H1 (cell line): ENCODE data around the gene ENO2. TPM values are rescaled to one million over a fixed set of nuclear protein-coding genes. Genes with fewer than 3 reads are reported as not detected.

Source experiments
- CTCF ChIA-PET: fragments of 300-600 bp; sonication (Branson Sonifier 250); formaldehyde crosslinking; loops from one replicate; lab custom pipeline; 2021; ENCODE audit not compliant: partially characterized antibody; lab: Charles Lee
- POLR2A ChIA-PET: fragments of 300-600 bp; sonication (Branson Sonifier 250); formaldehyde crosslinking; loops from one replicate; lab custom pipeline; 2021; ENCODE audit warnings: inconsistent platforms; ENCODE audit not compliant: partially characterized antibody; lab: Charles Lee
- DNase-seq, 2 experiments: peaks; one replicate each; pipeline versions ENCODE4 v3.0.0 to v3.0.0-alpha.2; 2010 to 2022; ENCODE audit warnings: low spot score in 2 of 2, low read depth in 1 of 2, mixed read lengths in 1 of 2
- FAIRE-seq: peaks from 2 replicates; lab custom pipeline; 2011; peaks lifted over from hg19 to GRCh38; lab: Jason Lieb, UNC
- H2AFZ ChIP-seq: 2 replicates; pipeline ENCODE4 v1.8.1; 2012; ENCODE audit warnings: low read length, inconsistent platforms
- H2AK5ac ChIP-seq: 2 replicates; pipeline ENCODE4 v1.6.1; 2013; ENCODE audit warnings: low read depth, low read length
- H2BK120ac ChIP-seq: replicated peaks from 2 replicates; pipeline ENCODE3; 2013; ENCODE audit warnings: low read depth, low read length, inconsistent platforms
- H2BK12ac ChIP-seq: 2 replicates; pipeline ENCODE4 v1.6.1; 2013; ENCODE audit warnings: low read depth, low read length
- H2BK15ac ChIP-seq: 2 replicates; pipeline ENCODE4 v1.6.1; 2013; ENCODE audit warnings: low read length
- H2BK20ac ChIP-seq: 2 replicates; pipeline ENCODE4 v1.6.1; 2013; ENCODE audit warnings: low read length
- H2BK5ac ChIP-seq: 2 replicates; pipeline ENCODE4 v1.6.1; 2013; ENCODE audit warnings: low read depth, low read length
- H3K14ac ChIP-seq: 2 replicates; pipeline ENCODE4 v1.6.1; 2013; ENCODE audit warnings: inconsistent platforms; ENCODE audit not compliant: insufficient read length
- H3K18ac ChIP-seq: 2 replicates; pipeline ENCODE4 v1.6.1; 2013; ENCODE audit warnings: low read length; ENCODE audit errors: extremely low read depth
- H3K23ac ChIP-seq: 2 replicates; pipeline ENCODE4 v1.6.1; 2013; ENCODE audit warnings: inconsistent platforms; ENCODE audit not compliant: insufficient read length
- H3K23me2 ChIP-seq: 2 replicates; pipeline ENCODE4 v1.6.1; 2013; ENCODE audit warnings: low read depth, low read length
- H3K27ac ChIP-seq: 2 replicates; pipeline ENCODE4 v1.6.1; 2011; ENCODE audit warnings: low read depth, low read length, inconsistent platforms
- H3K27me3 ChIP-seq, 4 experiments: replicated peaks in 1 of 4; 1 replicate in 1 of 4; 2 replicates in 3 of 4; pipeline versions ENCODE4 v1.6.1 to v1.8.1; 2011 to 2013; ENCODE audit warnings: low read length in 3 of 4, mild to moderate bottlenecking in 3 of 4, inconsistent platforms in 2 of 4, mixed read lengths in 2 of 4, moderate library complexity in 1 of 4; ENCODE audit not compliant: control insufficient read depth in 3 of 4, insufficient read depth in 3 of 4; ENCODE audit errors: extremely low read depth in 1 of 4
- H3K36me3 ChIP-seq, 4 experiments: 2 replicates each; pipeline versions ENCODE4 v1.6.1 to v1.8.1; 2011 to 2013; ENCODE audit warnings: mild to moderate bottlenecking in 4 of 4, low read length in 3 of 4, moderate library complexity in 2 of 4, control low read depth in 1 of 4, inconsistent platforms in 1 of 4; ENCODE audit not compliant: insufficient read depth in 4 of 4, control insufficient read depth in 2 of 4
- H3K4ac ChIP-seq: replicated peaks from 2 replicates; pipeline ENCODE3; 2013; ENCODE audit warnings: low read length, low read depth, mixed read lengths, inconsistent platforms; ENCODE audit not compliant: insufficient read length
- H3K4me1 ChIP-seq, 4 experiments: replicated peaks in 1 of 4; 1 replicate in 1 of 4; 2 replicates in 3 of 4; pipeline versions ENCODE4 v1.6.1 to v1.8.1; 2011 to 2013; ENCODE audit warnings: low read length in 3 of 4, inconsistent platforms in 2 of 4, mixed read lengths in 1 of 4; ENCODE audit not compliant: insufficient read depth in 4 of 4, control insufficient read depth in 3 of 4
- H3K4me2 ChIP-seq, 2 experiments: 2 replicates each; pipeline versions ENCODE4 v1.6.1 to v1.8.1; 2011 to 2013; ENCODE audit warnings: low read depth in 2 of 2, low read length in 2 of 2, control low read depth in 1 of 2, inconsistent platforms in 1 of 2, mild to moderate bottlenecking in 1 of 2; ENCODE audit not compliant: insufficient read depth in 1 of 2
- H3K4me3 ChIP-seq, 4 experiments: fragments of 200-600, 300-600 bp in 1 of 4; sonication (generic), shearing (Covaris generic), sonication (Bioruptor Twin) in 1 of 4; 2 replicates each; pipeline versions ENCODE4 v1.5.1 to v1.8.1; 2011 to 2016; ENCODE audit warnings: low read length in 4 of 4, low read depth in 3 of 4, control low read depth in 2 of 4, inconsistent platforms in 2 of 4, mild to moderate bottlenecking in 2 of 4, mixed read lengths in 1 of 4, moderate library complexity in 1 of 4; ENCODE audit not compliant: insufficient read depth in 2 of 4; ENCODE audit errors: extremely low read depth in 1 of 4
- H3K56ac ChIP-seq: replicated peaks from 2 replicates; pipeline ENCODE3; 2013; ENCODE audit warnings: low read depth, mild to moderate bottlenecking, mixed read lengths, low read length, inconsistent platforms; ENCODE audit not compliant: insufficient read length
- H3K79me1 ChIP-seq: 2 replicates; pipeline ENCODE4 v1.6.1; 2013; ENCODE audit warnings: low read depth, low read length, control low read depth
- H3K79me2 ChIP-seq, 2 experiments: 2 replicates each; pipeline versions ENCODE4 v1.6.1 to v1.8.1; 2012 to 2013; ENCODE audit warnings: low read length in 2 of 2, mild to moderate bottlenecking in 2 of 2, inconsistent platforms in 1 of 2; ENCODE audit not compliant: insufficient read depth in 2 of 2, control insufficient read depth in 1 of 2
- H3K9ac ChIP-seq, 4 experiments: replicated peaks in 1 of 4; 1 replicate in 1 of 4; 2 replicates in 3 of 4; pipeline versions ENCODE4 v1.6.1 to v1.8.1; 2011 to 2013; ENCODE audit warnings: low read depth in 3 of 4, low read length in 3 of 4, control low read depth in 2 of 4, mild to moderate bottlenecking in 2 of 4, moderate library complexity in 2 of 4, inconsistent platforms in 1 of 4; ENCODE audit errors: extremely low read depth in 1 of 4
- H3K9me3 ChIP-seq, 2 experiments: 2 replicates each; pipeline versions ENCODE4 v1.6.1 to v1.8.1; 2012 to 2013; ENCODE audit warnings: mild to moderate bottlenecking in 2 of 2, moderate library complexity in 2 of 2, control low read depth in 1 of 2, inconsistent platforms in 1 of 2, low read depth in 1 of 2, low read length in 1 of 2, mixed read lengths in 1 of 2; ENCODE audit not compliant: insufficient read depth in 2 of 2
- H4K20me1 ChIP-seq, 2 experiments: replicated peaks in 1 of 2; 2 replicates each; pipeline versions ENCODE3 to v1.8.1; 2011 to 2013; ENCODE audit warnings: inconsistent platforms in 2 of 2, low read length in 2 of 2, mild to moderate bottlenecking in 1 of 2; ENCODE audit not compliant: insufficient read depth in 2 of 2, control insufficient read depth in 1 of 2
- H4K5ac ChIP-seq: 2 replicates; pipeline ENCODE4 v1.6.1; 2013; ENCODE audit warnings: low read length, low read depth, mixed read lengths, inconsistent platforms; ENCODE audit not compliant: insufficient read length
- H4K8ac ChIP-seq: 2 replicates; pipeline ENCODE4 v1.8.0; 2013; ENCODE audit warnings: mild to moderate bottlenecking, moderate library complexity, low read length, inconsistent platforms; ENCODE audit not compliant: insufficient read depth; ENCODE audit errors: extremely low read depth
- H4K91ac ChIP-seq: replicated peaks from 2 replicates; pipeline ENCODE3; 2013; ENCODE audit warnings: low read length, mixed read lengths, inconsistent platforms; ENCODE audit not compliant: insufficient read length
- YY1 ChIP-seq: IDR thresholded peaks from 2 replicates; pipeline ENCODE4 v1.6.1; 2011; ENCODE audit warnings: low read depth, mild to moderate bottlenecking, low read length
- WGBS, 2 experiments: shearing (Covaris generic) in 1 of 2; methylation state at CpG; one replicate each; pipeline versions ENCODE4 v1.1.6 to v1.1.7; 2013 to 2015; ENCODE audit warnings: low lambda C conversion rate in 2 of 2, mixed read lengths in 2 of 2, inconsistent platforms in 1 of 2, low coverage in 1 of 2, missing lambda C conversion rate in 1 of 2; ENCODE audit not compliant: insufficient replicate concordance in 2 of 2, insufficient coverage in 1 of 2, insufficient read length in 1 of 2; ENCODE audit errors: extremely low coverage in 1 of 2, missing lambda C conversion rate in 1 of 2; 5-methylcytosine and 5-hydroxymethylcytosine counted together
- polyA plus RNA-seq, 7 experiments: library from polyadenylated mRNA; depleted of rRNA in 3 of 7; stranded (reverse) in 5 of 7; unstranded in 2 of 7; fragments of >200 nt in 5 of 7; fragments of 200-250 nt in 2 of 7; gene quantifications; 1 replicate in 5 of 7; 2 replicates in 1 of 7; 4 replicates in 1 of 7; pipeline versions ENCODE4 v1.2.1 to v1.2.3, GENCODE V29; 2011 to 2013; ENCODE audit warnings: missing spikeins in 2 of 7, mixed read lengths in 2 of 7
- total RNA-seq: library from RNA; stranded (reverse); fragmentation: NEBNext Ultra II Directional; extraction: Animal tissue kit (Norgen Biotek cat#: 25700); gene quantifications from 2 replicates; pipeline ENCODE4 v1.2.1, GENCODE V29; 2021

Gene ENO2
- total and polyA plus RNA-seq, 2 of the 8 experiments (the other 6 are each of a cell fraction or from before 2014, with no cell fraction given) = 92.4 to 102 TPM

- Histone ChIP-seq H2BK20ac (no peak overlapping the region), H3K4me2 (no peak overlapping the region), H2BK15ac (no peak overlapping the region), H3K27ac (no peak overlapping the region), H3K23ac (no peak overlapping the region), H3K4me1 (peaks cover 12 to 24% (median 16%) of the 10 kb centered on the region in 4 experiments), H4K91ac (no peak overlapping the region), H3K79me1 (no peaks in the 10 kb centered on the region; the same call in 1 of the 2 replicates), H3K4me3 (no peak overlapping the region), H3K9me3 (no peaks in the 10 kb centered on the region), H3K79me2 (no peaks in the 10 kb centered on the region), H3K4ac (no peak overlapping the region), H3K9ac (no peak overlapping the region), H3K18ac (no peak overlapping the region), H2AFZ (no peak overlapping the region), H3K56ac (no peak overlapping the region), H2AK5ac (no peak overlapping the region), H4K8ac (no peak overlapping the region), H3K14ac (no peak overlapping the region), H3K27me3 (no peaks in the 10 kb centered on the region), H2BK5ac (no peak overlapping the region), H3K23me2 (peaks cover 17% of the 10 kb centered on the region), H4K5ac (no peak overlapping the region), H3K36me3 (peaks cover 19 to 59% (median 37%) of the 10 kb centered on the region in 4 experiments), H2BK120ac (no peak overlapping the region), H2BK12ac (no peak overlapping the region), H4K20me1 (peaks cover 0 to 6% of the 10 kb centered on the region in 2 experiments)
- no peak for TF ChIP-seq YY1
- ChIA-PET POLR2A (interaction anchor here (1.0 to 39.6 kb wide), 5 partner anchors 8 to 53 kb away, joined by 3 to 1027 read pairs (median 227); partner anchors contain the start of genes C12orf57, ENO2, LRRC23 and PTPN6), CTCF (interaction anchor here (1.0 to 10.0 kb wide), 8 partner anchors 10 to 186 kb away, joined by 3 to 253 read pairs (median 6); partner anchors contain the start of genes C12orf57, LRRC23, RNU7-1 and SPSB2)
- no peak for FAIRE-seq
- 98% methylated on average over 9 of the region's 9 CpGs; no CpG with 5 or more reads in 1 of the 2 experiments for WGBS, 2 experiments
- DNase-seq = no peak
Measured at GRCh38 chr12:6921996-6922946, 7.9 kb downstream of the ENO2 start.
